KMS-11 (cell line): ENCODE measurements around the gene GLTPD2.

ENCODE experiments used
- H2AFZ ChIP-seq: fragments of 200-600 bp; sonication (generic); 2 replicates; pipeline ENCODE4 v1.6.1; 2016; ENCODE audit warnings: antibody characterized with exemption, mixed run types, low read depth
- H3K27ac ChIP-seq: fragments of 200-600 bp; sonication (generic); 2 replicates; pipeline ENCODE4 v1.6.1; 2016; ENCODE audit warnings: mild to moderate bottlenecking, mixed run types
- H3K27me3 ChIP-seq: fragments of 200-600 bp; sonication (generic); 2 replicates; pipeline ENCODE4 v1.6.1; 2017; ENCODE audit warnings: mild to moderate bottlenecking, low read depth, mixed run types, moderate library complexity; ENCODE audit not compliant: insufficient read depth
- H3K36me3 ChIP-seq: fragments of 200-600 bp; sonication (generic); 2 replicates; pipeline ENCODE4 v1.6.1; 2017; ENCODE audit warnings: mild to moderate bottlenecking, mixed run types; ENCODE audit not compliant: insufficient read depth
- H3K4me1 ChIP-seq: fragments of 200-600 bp; sonication (generic); 2 replicates; pipeline ENCODE4 v1.6.1; 2016; ENCODE audit warnings: mild to moderate bottlenecking, low read depth, mixed run types; ENCODE audit not compliant: poor library complexity, severe bottlenecking
- H3K4me2 ChIP-seq: fragments of 200-600 bp; sonication (generic); 2 replicates; pipeline ENCODE4 v1.7.0; 2016; ENCODE audit warnings: mild to moderate bottlenecking, mixed run types
- H3K4me3 ChIP-seq: fragments of 200-600 bp; sonication (generic); IDR thresholded peaks from 2 replicates; pipeline ENCODE4 v1.6.1; 2017; ENCODE audit warnings: low read depth, low read length, mixed read lengths; ENCODE audit not compliant: insufficient read depth
- H3K79me2 ChIP-seq: fragments of 200-600 bp; sonication (generic); 2 replicates; pipeline ENCODE4 v1.6.1; 2016; ENCODE audit warnings: low read depth, mixed run types; ENCODE audit not compliant: insufficient read depth
- H3K9ac ChIP-seq: fragments of 200-600 bp; sonication (generic); 2 replicates; pipeline ENCODE4 v1.6.1; 2016; ENCODE audit warnings: mild to moderate bottlenecking, mixed run types
- H4K20me1 ChIP-seq: fragments of 200-600 bp; sonication (generic); 2 replicates; pipeline ENCODE4 v1.6.1; 2016; ENCODE audit warnings: mild to moderate bottlenecking, mixed run types; ENCODE audit not compliant: insufficient read depth
- CTCF ChIP-seq: fragments of 200-600 bp; sonication (generic); conservative IDR thresholded peaks from 2 replicates; pipeline ENCODE4 v1.6.1; 2017; ENCODE audit warnings: low read depth, mild to moderate bottlenecking, antibody characterized with exemption, low read length, moderate library complexity, mixed read lengths

GLTPD2 gene

GRCh38 chr17:4788807-4789700, at the start of gene GLTPD2:
Gene GLTPD2 (plus strand): TSS chr17:4788964. CDS start chr17:4789012, 48 bp downstream.
- H3K4me3 ChIP-seq: no peak within 1 kb of the TSS
- H3K36me3 ChIP-seq: no peaks in the 10 kb centered on the region
- no peaks in the 10 kb centered on the region for H3K4me1 ChIP-seq
- no peaks in the 10 kb centered on the region for H3K27me3 ChIP-seq
- H3K9ac ChIP-seq: no peak within 1 kb of the TSS; the same call in 1 of the 2 replicates
- no peaks in the 10 kb centered on the region for H4K20me1 ChIP-seq
- no peaks in the 10 kb centered on the region for H3K79me2 ChIP-seq
- H3K27ac ChIP-seq: peak within 1 kb of the TSS; percentile 48
- TF ChIP-seq CTCF: no peak
- no peak within 1 kb of the TSS for H3K4me2 ChIP-seq
- no peak within 1 kb of the TSS for H2AFZ ChIP-seq

GRCh38 chr17:4739122-4740024, 49.4 kb upstream of the GLTPD2 start, which contains the start of the genes CXCL16 and ZMYND15:
Gene CXCL16 (minus strand): TSS chr17:4739928. CDS start chr17:4739339, 589 bp downstream.
Gene ZMYND15 (plus strand): TSS chr17:4739833. CDS start chr17:4740549, 716 bp downstream.
- H3K36me3 ChIP-seq: no peaks in the 10 kb centered on the region
- H3K27ac ChIP-seq: no peak within 1 kb of the TSS
- no peak within 1 kb of the TSS for H3K4me3 ChIP-seq
- peak within 1 kb of the TSS; percentile 17; the same call in 1 of the 2 replicates for H3K4me2 ChIP-seq
- H3K4me1 ChIP-seq: no peaks in the 10 kb centered on the region
- H4K20me1 ChIP-seq: no peaks in the 10 kb centered on the region
- peak within 1 kb of the TSS; percentile 38; the same call in 1 of the 2 replicates for H2AFZ ChIP-seq
- no peak within 1 kb of the TSS for H3K9ac ChIP-seq
- H3K27me3 ChIP-seq: 0 out of 2 replicates have a peak, but pooled peaks cover 2% of the 10 kb centered on the region
- TF ChIP-seq CTCF: no peak
- H3K79me2 ChIP-seq: no peaks in the 10 kb centered on the region

- H2AFZ ChIP-seq: no peak overlapping the region
- H3K4me2 ChIP-seq: no peak overlapping the region
- TF ChIP-seq CTCF: no peak
- H4K20me1 ChIP-seq: no peaks in the 10 kb centered on the region
- H3K36me3 ChIP-seq: no peaks in the 10 kb centered on the region
- 0 out of 2 replicates have a peak, but pooled peaks cover 2% of the 10 kb centered on the region for H3K27me3 ChIP-seq
- H3K4me1 ChIP-seq: no peaks in the 10 kb centered on the region
- no peak overlapping the region for H3K27ac ChIP-seq
- no peak overlapping the region for H3K9ac ChIP-seq
- no peak overlapping the region for H3K4me3 ChIP-seq
- no peaks in the 10 kb centered on the region for H3K79me2 ChIP-seq
These were observed 48.8 kb upstream of the GLTPD2 start for GRCh38 chr17:4740025-4740351.

GRCh38 chr17:4740584-4740983, 48.2 kb upstream of the GLTPD2 start:
- Histone ChIP-seq H3K4me2 (no peak overlapping the region), H3K27me3 (0 out of 2 replicates have a peak, but pooled peaks cover 2% of the 10 kb centered on the region), H3K9ac (no peak overlapping the region), H3K4me3 (no peak overlapping the region), H4K20me1 (no peaks in the 10 kb centered on the region), H3K79me2 (no peaks in the 10 kb centered on the region), H3K36me3 (no peaks in the 10 kb centered on the region), H3K27ac (no peak overlapping the region), H3K4me1 (no peaks in the 10 kb centered on the region), H2AFZ (no peak overlapping the region)
- no peak for TF ChIP-seq CTCF
